Coronary artery (tissue), 2 donors: ENCODE results near the gene ARHGEF16.

Source experiments
- DNase-seq: peaks from one replicate; pipeline ENCODE4 v3.0.0-alpha.2; 2017; ENCODE audit warnings: low spot score
- H3K27ac ChIP-seq, 2 donors: fragments of 200-600 bp; sonication (generic); one replicate each; pipeline ENCODE4 v1.5.1; 2016 to 2019
- H3K4me3 ChIP-seq: fragments of 200-600 bp; sonication (generic); 2 replicates; pipeline ENCODE4 v1.5.1; 2016; ENCODE audit warnings: mild to moderate bottlenecking, moderate library complexity
- CTCF ChIP-seq: fragments of 200-600 bp; sonication (generic); IDR thresholded peaks from one replicate; pipeline ENCODE4 v1.5.1; 2019; ENCODE audit warnings: antibody characterized with exemption

The ARHGEF16 gene

GRCh38 chr1:3417082-3417739, 37.3 kb upstream of the ARHGEF16 start:
- DNase-seq: no peak

GRCh38 chr1:3417934-3418333, 36.5 kb upstream of the ARHGEF16 start:
- H3K4me3 ChIP-seq: no peak overlapping the region
- TF ChIP-seq CTCF: no peak
- no peak for DNase-seq
- H3K27ac ChIP-seq: no peak overlapping the region

More at GRCh38 chr1:3417082-3417739, 37.3 kb upstream of the ARHGEF16 start:
- no peak for TF ChIP-seq CTCF
- H3K27ac ChIP-seq: no peak overlapping the region
- H3K4me3 ChIP-seq: no peak overlapping the region

- H3K27ac ChIP-seq: peak overlapping the region in 1 of 2 donors; percentile 47
- no peak overlapping the region for H3K4me3 ChIP-seq
- no peak for TF ChIP-seq CTCF
- no peak for DNase-seq
Measured at GRCh38 chr1:3418600-3418999, 35.9 kb upstream of the ARHGEF16 start.

- Histone ChIP-seq H3K27ac (peak overlapping the region in 1 of 2 donors; percentile 47), H3K4me3 (no peak overlapping the region)
- TF ChIP-seq CTCF: no peak
- no peak for DNase-seq
Measured at GRCh38 chr1:3419415-3420204, 34.9 kb upstream of the ARHGEF16 start.

- Histone ChIP-seq H3K27ac (no peak overlapping the region), H3K4me3 (no peak overlapping the region)
- no peak for DNase-seq
- TF ChIP-seq CTCF: no peak
Measured at GRCh38 chr1:3420218-3420951, 34.1 kb upstream of the ARHGEF16 start.

GRCh38 chr1:3422638-3423037, 31.8 kb upstream of the ARHGEF16 start:
- peak overlapping the region; percentile 82 to 89 for H3K27ac ChIP-seq
- no peak overlapping the region for H3K4me3 ChIP-seq
- TF ChIP-seq CTCF: no peak
- DNase-seq: no peak
